HG03469 (cell line): Measurements from ENCODE around the gene ARMH3.

ENCODE experiments used
- ATAC-seq: cut with Tn5 transposase; IDR thresholded peaks from one replicate; pipeline ENCODE4 v1.9.1; 2021; ENCODE audit warnings: mild to moderate bottlenecking, moderate library complexity, moderate number of reproducible peaks; ENCODE audit not compliant: unreplicated experiment

Gene ARMH3, protein sequence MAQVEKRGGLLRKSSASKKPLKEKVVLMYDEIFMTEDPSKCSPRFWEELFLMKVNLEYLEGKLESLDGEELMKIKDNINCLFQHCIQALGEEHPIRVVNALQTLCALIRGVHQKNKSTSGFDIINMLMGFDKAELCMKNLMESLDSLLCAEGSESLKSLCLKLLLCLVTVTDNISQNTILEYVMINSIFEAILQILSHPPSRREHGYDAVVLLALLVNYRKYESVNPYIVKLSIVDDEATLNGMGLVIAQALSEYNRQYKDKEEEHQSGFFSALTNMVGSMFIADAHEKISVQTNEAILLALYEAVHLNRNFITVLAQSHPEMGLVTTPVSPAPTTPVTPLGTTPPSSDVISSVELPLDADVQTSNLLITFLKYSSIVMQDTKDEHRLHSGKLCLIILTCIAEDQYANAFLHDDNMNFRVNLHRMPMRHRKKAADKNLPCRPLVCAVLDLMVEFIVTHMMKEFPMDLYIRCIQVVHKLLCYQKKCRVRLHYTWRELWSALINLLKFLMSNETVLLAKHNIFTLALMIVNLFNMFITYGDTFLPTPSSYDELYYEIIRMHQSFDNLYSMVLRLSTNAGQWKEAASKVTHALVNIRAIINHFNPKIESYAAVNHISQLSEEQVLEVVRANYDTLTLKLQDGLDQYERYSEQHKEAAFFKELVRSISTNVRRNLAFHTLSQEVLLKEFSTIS

DNA sequence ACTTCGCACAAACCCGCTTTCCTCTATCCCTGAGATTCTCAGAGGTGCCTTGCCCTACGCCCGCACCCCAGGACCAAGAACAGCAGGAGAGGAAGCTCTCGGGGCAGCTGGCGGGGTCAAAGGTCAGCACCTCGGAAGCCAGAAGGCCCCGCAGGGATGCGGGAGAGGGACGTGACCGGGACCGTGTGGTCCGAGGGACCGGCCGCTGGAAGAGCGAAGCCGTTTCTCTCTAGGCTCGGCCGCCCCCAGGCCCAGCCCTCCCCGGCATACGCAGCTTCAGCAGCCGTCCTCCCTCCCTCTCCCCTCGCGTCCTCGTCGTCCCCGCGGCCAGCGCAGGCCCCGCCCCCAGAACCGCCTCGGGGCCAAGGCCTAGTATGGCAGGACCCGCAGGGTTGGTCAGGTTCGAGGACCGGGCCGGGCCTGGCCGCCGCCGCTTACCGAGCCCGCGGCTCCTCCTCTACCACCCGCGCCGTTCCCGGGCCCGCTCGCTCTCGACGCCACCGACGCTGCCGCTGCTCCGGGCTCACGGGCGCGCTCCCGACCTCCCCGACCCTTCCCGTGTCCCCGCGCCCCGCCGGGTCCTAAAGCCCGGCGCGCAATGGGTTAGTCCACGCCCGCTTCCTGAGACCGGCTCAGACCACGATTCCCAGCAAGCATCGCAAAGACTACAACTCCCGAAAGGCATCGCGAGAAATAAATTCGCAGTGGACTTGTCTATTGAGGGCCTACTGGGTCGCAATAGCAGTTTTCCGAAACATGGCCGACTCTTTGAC is at the start of gene ARMH3:
Gene ARMH3, minus strand, starts transcription at position 527 of the 773 bp plus-strand sequence. CDS start 16,059 bp downstream, outside the sequence.
- peak; percentile 88 for ATAC-seq

DNA sequence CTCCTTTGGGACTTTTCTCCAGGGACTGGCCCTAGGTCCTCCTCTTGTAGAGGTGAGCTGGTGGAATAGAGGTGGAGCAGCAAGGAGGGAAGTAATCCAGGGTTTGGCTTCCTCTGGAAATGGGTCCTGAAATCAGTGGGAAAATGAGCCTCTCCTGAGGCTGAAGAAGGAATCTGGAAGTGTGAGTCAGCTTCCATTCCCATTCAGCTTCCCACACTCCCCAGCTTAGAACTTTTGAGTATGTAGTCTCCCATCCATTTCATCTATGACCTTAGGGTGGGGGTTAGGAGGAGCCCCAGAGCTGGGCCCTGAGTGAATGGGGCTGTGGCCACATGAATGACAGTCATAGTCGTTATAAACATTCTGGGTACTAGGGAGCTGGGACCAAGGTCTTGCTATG is 46.4 kb upstream of the ARMH3 start:
- ATAC-seq = no peak

DNA sequence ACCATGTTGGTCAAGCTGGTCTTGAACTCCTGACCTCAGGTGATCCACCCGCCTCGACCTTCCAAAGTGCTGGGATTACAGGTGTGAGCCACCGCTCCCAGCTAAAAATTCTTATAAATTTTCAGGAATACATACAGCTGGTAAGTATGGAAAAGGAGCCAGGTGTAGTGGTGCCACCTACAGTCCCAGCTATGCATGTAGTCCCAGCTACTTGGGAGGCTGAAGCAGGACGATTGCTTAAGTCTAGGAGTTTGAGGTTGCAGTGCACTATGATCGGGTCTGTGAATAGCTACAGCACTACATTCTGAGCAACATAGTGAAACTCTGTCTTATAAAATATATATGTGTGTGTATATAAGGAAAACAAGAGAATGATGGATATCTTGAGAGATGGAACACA is 45.2 kb upstream of the ARMH3 start:
- ATAC-seq = no peak

DNA sequence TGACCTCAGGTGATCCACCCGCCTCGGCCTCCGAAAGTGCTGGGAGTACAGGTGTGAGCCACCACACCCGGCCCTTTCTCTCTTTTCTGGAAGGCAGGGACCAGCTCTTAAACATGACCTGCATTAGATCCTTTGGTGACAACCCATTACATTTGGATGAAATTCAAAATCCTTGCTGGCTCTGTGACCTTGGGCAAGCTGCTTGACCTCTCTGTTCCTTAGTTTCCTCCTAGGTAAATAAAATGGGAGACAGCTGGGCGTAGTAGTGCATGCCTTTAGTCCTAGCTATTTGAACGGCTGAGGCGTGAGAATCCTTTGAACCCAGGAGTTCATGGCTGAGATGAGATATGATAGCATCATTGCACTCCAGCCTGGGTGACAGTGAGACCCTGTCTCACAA is 40.5 kb upstream of the ARMH3 start:
- ATAC-seq = no peak

DNA sequence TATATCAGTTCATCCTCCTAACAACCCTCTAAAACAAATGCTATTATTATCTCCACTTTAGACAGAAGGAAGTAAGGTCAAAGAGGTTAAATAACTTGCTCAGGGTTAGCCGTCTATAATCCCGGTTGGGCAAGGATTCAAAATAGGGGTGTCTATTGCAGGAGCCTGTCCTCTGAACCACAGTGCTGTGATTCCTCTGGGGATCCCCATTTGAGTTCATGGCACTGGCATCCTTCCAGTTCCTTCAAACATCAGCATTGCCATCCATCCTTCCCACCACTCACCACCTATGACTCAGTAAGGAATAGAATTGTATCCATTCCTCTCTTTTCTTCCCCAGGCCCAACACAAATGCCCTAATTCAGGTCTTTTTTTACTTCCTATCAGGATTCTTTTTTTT is 34.8 kb upstream of the ARMH3 start:
- ATAC-seq = no peak

DNA sequence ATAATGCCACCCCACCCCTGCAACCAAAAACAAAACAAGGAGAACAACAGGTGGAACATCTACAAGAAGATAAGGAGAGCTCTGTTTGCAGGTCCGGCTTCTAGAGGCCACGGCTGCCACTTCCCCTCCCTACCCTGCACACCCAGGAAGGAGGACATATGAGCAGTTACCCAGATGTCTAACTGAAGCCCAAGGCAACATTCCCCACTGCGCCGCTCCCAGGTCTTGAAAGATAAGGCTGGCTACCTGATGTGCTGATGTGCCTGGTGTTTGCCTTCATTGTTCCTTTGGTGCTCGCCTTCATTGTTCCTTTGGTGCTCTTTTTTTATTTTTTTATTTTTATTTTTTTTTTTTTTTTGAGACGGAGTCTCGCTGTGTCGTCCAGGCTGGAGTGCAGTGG is 30.2 kb upstream of the ARMH3 start:
- no peak for ATAC-seq

DNA sequence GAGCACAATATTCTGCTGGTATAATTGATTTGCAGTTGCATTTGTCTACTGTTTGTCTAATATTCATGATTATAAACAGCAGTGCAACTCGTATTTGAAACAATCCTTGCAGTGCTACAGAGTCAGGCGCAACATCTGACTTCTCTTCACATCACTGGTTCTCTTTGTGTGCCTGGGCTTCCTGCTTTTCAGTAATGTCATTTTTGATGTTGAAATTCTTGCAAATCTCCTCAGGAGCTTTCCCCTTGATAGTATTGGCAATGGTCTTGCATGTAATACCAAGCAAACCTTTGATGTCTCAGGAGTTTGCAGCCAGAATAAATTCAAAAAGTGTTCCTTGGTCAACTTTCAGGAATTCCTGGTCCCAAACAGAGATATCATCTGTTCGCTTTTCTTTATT is 29.4 kb upstream of the ARMH3 start:
- no peak for ATAC-seq

DNA sequence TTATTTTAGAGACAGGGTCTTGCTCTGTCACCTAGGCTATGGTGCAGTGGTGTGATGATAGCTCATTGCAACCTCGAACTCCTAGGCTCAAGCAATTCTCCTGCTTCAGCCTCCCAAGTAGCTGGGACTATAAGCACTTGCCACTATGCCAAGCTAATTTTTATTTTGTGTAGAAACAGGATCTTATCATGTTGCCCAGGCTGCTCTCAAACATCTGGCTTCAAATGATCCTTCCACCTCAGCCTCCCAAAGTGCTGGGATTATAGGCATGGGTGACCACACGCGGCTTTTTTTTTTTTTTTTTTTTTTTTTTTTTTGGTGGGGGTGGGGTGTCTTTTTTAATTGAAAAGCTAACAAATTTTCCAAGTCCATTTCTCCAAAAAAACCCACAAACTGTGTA is 27.6 kb upstream of the ARMH3 start:
- no peak for ATAC-seq

DNA sequence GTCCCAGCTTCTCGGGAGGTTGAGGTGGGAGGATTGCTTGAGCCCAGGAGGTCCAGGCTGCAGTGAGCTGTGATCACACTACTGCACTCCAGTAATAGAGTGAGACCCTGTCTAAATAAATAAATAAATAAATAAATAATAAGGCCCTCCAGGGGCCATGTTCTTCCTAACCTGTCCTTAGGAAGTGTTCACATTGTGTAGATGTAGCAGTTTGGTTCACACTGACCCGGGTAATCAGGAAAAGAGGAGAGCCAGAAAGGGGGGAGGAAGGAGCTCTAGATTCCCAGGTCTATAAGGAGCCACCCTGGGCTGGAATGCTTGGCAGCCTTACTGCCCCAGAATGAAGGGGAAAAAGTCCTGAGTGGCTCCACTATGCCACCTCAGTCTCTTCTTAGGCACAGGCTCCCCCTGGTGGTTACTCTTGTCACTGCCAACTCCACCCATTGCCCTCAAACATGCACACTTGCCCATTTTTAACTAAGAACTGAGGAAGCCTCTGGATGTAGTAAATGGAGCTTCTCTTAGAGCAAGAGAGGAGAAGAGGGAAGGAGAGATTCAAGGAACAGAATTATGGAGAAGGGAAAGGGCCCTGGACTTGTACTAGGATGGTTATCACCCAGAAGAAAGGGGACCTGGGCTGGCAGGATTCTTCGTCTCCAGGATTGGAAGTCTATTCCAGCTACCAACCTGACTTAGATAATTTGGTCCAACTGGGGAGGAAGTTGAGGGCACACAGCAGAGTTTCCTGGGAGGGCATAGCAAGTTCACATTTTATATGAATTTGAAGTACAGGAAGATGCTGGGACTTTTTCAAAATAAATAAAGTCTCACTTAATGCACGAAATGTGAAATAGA is 16.9 kb upstream of the ARMH3 start:
- no peak for ATAC-seq

DNA sequence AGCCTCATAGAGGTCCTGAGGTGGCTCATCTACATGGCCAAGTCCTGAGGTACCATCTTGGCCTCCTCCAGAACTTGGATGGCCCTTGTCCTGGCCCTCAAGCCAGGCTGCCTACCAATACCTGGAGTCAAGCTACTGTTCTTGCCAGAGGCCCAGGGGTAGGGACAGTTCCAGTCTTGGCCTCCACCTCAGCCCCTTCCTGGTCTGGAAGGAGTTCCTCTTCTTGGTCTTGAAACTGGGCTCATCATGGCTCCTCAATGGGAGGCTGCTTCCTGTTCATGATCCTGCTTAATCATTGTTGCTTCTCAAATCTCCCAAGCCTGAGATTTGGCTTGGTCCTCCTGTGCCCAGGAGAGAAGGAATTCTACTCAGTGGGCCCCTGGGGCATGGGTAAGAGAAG is 13.1 kb upstream of the ARMH3 start:
- ATAC-seq = no peak

DNA sequence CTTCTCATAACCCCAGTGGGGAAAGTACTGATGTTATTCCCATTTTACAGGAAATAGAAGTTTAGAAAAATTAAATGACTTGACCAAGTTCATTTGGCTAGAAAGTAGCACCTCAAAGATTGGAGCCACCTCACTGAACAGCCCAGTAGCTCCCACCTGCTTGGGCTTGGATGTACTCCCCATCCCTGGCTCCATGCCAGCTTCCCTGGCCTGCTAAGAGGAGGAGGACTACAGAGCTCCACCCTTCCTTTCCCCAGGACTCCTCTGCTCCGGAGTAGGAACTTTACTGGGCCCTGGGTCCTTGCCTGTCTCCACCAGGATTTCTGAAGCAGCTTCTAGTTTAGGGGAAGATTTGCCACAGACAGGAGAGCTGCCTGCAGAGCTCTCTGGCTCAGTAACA is 12.2 kb upstream of the ARMH3 start:
- ATAC-seq = no peak

DNA sequence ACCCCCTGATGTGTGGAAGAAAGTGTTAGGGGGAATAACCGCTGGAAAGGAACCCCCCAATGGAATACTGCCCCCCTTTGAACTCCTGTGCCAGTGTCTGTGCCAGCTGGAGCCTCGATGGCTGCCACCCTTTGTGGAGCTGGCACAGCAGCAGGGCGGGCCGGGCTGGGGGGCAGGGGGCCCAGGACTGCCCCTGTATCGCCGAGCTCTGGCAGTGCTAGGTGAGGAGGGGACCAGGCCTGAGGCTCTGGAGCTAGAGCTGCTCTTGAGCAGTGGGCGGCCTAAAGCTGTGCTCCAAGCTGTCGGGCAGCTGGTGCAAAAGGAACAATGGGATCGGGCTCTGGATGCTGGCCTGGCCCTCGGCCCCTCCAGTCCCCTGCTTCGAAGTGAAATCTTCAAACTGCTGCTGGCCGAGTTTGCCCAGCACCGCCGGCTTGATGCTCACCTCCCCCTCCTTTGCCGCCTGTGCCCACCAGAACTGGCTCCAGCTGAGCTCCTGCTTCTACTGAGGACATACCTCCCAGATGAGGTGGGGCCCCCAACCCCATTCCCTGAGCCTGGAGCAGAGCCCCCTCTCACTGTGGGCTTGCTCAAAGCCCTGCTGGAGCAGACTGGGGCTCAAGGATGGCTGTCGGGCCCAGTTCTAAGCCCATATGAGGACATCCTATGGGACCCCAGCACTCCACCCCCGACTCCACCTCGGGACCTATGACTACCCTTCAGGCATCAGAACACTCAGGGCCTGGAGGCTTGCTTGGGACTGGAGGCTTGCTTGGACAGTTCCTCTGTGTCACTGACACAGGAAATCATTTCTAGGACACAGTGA is 11.3 kb upstream of the ARMH3 start:
- no peak for ATAC-seq

DNA sequence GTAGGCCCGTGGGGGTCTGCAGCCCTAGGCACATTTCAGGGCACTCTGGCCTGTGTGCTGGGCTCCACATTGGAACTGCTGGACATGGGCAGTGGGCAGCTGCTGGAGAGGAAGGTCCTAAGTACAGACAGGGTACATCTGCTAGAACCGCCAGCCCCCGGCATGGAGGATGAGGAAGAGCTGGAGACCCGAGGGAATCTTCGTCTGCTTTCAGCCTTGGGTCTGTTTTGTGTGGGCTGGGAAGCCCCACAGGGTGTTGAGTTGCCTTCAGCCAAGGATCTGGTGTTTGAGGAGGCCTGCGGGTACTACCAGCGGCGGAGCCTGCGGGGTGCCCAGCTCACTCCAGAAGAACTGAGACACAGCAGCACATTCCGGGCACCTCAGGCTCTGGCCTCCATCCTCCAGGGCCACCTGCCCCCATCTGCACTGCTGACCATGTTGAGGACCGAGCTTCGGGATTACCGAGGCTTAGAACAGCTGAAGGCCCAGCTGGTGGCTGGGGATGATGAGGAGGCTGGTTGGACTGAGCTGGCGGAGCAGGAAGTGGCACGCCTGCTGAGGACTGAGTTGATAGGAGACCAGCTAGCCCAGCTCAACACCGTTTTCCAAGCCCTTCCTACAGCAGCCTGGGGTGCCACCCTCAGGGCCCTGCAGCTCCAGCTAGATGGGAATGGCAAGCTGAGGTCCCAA is 10.6 kb upstream of the ARMH3 start:
- ATAC-seq = no peak

DNA sequence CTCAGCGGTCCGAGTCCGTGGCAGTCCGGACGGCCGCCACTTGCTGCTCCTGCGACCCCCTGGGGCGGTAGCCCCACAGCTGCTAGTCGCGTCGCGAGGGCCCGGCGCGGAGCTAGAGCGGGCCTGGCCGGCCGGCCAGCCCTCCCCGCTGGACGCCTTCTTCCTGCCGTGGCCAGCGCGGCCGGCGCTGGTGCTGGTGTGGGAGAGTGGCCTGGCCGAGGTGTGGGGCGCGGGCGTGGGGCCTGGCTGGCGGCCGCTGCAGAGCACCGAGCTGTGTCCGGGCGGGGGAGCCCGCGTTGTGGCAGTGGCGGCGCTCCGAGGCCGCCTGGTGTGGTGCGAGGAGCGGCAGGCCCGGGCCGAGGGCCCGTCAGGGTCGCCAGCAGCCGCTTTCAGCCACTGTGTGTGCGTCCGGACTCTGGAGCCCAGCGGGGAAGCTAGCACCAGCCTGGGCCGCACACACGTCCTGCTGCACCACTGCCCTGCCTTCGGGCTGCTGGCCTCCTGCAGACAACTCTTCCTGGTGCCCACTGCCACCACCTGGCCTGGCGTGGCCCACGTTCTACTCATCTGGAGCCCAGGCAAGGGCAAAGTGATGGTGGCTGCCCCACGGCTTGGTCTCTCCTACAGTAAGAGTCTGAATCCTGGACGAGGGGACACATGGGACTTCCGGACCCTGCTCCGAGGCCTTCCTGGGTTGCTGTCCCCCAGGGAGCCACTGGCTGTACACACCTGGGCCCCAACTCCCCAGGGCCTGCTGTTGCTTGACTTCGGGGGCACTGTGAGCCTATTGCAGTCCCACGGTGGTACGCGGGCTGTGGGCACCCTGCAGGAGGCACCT is 9.8 kb upstream of the ARMH3 start:
- peak; percentile 8 for ATAC-seq

DNA sequence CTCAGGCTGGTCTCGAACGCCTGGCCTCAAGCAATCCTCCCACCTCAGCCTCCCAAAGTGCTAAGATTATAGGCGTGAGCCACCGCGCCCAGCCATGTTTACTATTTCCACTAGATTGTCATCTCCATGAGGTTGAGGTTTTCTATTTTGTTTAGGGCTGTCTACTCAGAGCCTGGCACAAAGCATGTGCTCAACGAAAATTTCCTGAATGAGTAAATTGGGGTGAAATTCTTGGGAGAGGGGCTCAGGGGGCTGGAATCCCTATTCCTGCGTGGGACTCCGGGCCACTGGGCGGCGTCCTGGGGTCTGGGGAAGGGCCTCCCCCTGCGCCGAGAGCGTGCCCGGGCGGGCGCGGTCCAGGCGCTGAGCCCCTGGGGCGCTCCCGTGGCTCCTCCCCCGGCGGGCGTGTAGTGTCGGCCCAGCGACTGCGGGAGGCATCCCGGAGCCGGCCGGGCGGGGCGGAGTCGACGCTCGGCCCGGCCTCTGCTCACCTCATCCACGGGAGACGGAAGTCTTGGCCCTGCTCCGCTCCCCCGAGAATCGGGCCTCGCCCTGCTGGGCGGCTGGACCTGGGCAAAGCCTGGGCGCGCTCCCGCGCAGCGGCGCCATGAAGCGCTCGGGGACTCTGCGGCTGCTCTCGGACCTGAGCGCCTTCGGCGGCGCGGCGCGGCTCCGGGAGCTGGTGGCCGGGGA is 9.0 kb upstream of the ARMH3 start, which contains the start of gene HPS6:
Gene HPS6, plus strand, starts transcription at position 482 of the 693 bp plus-strand sequence. Its CDS starts 126 bp downstream, at position 608.
- peak; percentile 83 for ATAC-seq

DNA sequence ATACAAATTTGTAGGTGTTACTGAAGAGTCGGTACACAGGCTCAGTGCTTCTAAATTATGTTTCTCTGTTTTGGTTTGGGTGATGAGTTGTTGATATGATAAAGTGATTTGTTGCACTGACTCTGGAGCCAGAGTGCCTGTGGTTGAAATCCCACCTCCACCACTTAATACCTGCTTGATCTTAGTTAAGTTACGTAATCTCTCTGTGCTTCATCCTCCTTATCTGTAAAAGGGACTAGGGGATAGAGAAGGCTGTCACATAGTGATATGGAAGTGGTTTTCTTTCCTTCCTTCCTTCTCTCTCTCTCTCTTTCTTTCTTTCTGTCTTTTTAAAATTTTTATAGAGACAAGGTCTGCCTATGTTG is 8.5 kb upstream of the ARMH3 start:
- ATAC-seq = no peak

DNA sequence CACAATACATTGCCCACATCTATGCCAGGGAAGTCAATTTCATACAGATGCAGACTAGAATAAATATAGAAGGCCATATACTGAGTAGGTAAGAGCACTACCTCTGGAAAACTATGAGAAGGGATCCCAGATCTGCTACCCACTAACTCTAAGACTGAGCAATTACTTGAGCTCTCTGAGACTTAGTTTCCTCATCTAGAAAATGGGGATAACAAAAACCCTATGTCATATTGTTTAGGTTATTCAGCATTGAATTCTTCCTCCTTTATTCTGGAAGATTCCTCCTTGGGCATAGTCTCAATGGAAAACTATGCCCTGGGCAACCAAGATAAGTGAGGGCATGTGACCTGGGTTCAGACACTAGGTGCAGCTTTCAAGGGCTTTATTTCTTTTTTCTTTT is 4.0 kb upstream of the ARMH3 start:
- ATAC-seq = no peak
